NCI-H510A treated with DMSO at 0.1 percent for 48 hours (cell line): ENCODE measurements around the gene GCSH.

ENCODE experiments used
- DNase-seq: peaks from one replicate; lab custom pipeline; 2025; lab: John Stamatoyannopoulos, UW

The GCSH gene

GRCh38 chr16:81101702-81102101 lies 5.5 kb upstream of the GCSH start:
- no peak for DNase-seq

GRCh38 chr16:81099958-81100357 lies 3.8 kb upstream of the GCSH start:
- no peak for DNase-seq

- no peak for DNase-seq
Measured at GRCh38 chr16:81097230-81097629, 1.0 kb upstream of the GCSH start.

GRCh38 chr16:81096715-81097208 lies 567 bp upstream of the GCSH start:
- DNase-seq, result peak; percentile 46

- no peak for DNase-seq
Measured at GRCh38 chr16:81095653-81095952, 592 bp downstream of the GCSH start.

- DNase-seq, result no peak
Measured at GRCh38 chr16:81094771-81095251, 1.4 kb downstream of the GCSH start.

- no peak for DNase-seq
Measured at GRCh38 chr16:81088836-81089235, 7.4 kb downstream of the GCSH start.

GRCh38 chr16:81081014-81081413 lies 15.2 kb downstream of the GCSH start:
- DNase-seq, result no peak

GRCh38 chr16:81080233-81080632 lies 16.0 kb downstream of the GCSH start:
- no peak for DNase-seq

- peak; percentile 89 for DNase-seq
Measured at GRCh38 chr16:81077076-81077940, 18.9 kb downstream of the GCSH start, which contains the start of gene C16orf46. TSS of gene C16orf46 (minus strand) at chr16:81077238. CDS start at chr16:81063955, 13,283 bp downstream.

- peak; percentile 89 for DNase-seq
Measured at GRCh38 chr16:81076566-81077075, 19.6 kb downstream of the GCSH start.

- DNase-seq, result no peak
Measured at GRCh38 chr16:81073560-81074330, 22.4 kb downstream of the GCSH start.

GRCh38 chr16:81071805-81072204 lies 24.4 kb downstream of the GCSH start:
- no peak for DNase-seq

GRCh38 chr16:81070979-81071378 lies 25.2 kb downstream of the GCSH start:
- DNase-seq, result no peak

- DNase-seq, result no peak
Measured at GRCh38 chr16:81069063-81069462, 27.1 kb downstream of the GCSH start.

- DNase-seq, result no peak
Measured at GRCh38 chr16:81067166-81067565, 29.0 kb downstream of the GCSH start.

GRCh38 chr16:81066681-81067080 lies 29.5 kb downstream of the GCSH start:
- no peak for DNase-seq

GRCh38 chr16:81061871-81062608 lies 34.2 kb downstream of the GCSH start:
- DNase-seq, result no peak

- DNase-seq, result no peak
Measured at GRCh38 chr16:81061307-81061640, 34.9 kb downstream of the GCSH start.

GRCh38 chr16:81060576-81061306 lies 35.5 kb downstream of the GCSH start:
- no peak for DNase-seq

GRCh38 chr16:81053761-81054160 lies 42.4 kb downstream of the GCSH start:
- no peak for DNase-seq
